ENCODE results near the gene CHST5.

GRCh38 chr16:75503801-75504200 lies 32.1 kb downstream of the CHST5 start:
- TF ChIP-seq CTCF (IDR thresholded peaks at IDR 0.05) (no peak), ZFX (IDR thresholded peaks at IDR 0.05; ENCODE audit: borderline replicate concordance) (no peak)

Measured in 22Rv1 (cell line).